Measurements from ENCODE around the gene EPHA7.

Gene EPHA7

GRCh38 chr6:93412452-93412851 is 6.9 kb downstream of the EPHA7 start:
- Histone ChIP-seq H3K27me3 (ENCODE audit: insufficient read depth, poor library complexity, severe bottlenecking) (peaks cover 21% of the 10 kb centered on the region), H3K4me3 (replicated peaks; ENCODE audit: insufficient read depth, low read length) (no peak overlapping the region), H3K27ac (replicated peaks) (no peak overlapping the region)
- DNase-seq (ENCODE audit: low read depth in 1 of 2, low spot score in 1 of 2), result no peak
- TF ChIP-seq, protein P1, sequence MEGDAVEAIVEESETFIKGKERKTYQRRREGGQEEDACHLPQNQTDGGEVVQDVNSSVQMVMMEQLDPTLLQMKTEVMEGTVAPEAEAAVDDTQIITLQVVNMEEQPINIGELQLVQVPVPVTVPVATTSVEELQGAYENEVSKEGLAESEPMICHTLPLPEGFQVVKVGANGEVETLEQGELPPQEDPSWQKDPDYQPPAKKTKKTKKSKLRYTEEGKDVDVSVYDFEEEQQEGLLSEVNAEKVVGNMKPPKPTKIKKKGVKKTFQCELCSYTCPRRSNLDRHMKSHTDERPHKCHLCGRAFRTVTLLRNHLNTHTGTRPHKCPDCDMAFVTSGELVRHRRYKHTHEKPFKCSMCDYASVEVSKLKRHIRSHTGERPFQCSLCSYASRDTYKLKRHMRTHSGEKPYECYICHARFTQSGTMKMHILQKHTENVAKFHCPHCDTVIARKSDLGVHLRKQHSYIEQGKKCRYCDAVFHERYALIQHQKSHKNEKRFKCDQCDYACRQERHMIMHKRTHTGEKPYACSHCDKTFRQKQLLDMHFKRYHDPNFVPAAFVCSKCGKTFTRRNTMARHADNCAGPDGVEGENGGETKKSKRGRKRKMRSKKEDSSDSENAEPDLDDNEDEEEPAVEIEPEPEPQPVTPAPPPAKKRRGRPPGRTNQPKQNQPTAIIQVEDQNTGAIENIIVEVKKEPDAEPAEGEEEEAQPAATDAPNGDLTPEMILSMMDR (IDR thresholded peaks at IDR 0.05; ENCODE audit: insufficient read depth, low read length), result no peak
- TF ChIP-seq GABPA (IDR thresholded peaks at IDR 0.05; ENCODE audit: low read depth), result no peak

DNA sequence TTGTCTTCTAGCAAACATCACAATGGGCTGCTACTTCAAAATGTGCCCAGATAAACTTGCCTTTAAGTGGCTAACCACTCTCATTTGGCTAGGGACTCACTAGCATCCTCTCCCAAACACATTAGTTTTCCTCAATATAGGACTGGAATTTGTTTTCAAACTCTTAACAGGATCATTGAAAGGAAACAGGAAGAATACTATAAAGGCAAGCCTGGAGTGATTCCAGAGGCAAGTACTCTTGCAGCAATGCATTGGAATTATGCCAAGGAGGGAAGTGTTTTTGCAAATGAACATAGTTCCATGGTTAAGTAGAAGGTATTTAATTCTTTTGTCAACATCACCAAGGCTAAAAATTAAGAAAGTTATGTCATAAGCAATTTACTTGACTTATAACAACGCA is 12.2 kb downstream of the EPHA7 start:
- no peak for DNase-seq (ENCODE audit: low read depth in 1 of 2, low spot score in 1 of 2)
- TF ChIP-seq, protein P2, sequence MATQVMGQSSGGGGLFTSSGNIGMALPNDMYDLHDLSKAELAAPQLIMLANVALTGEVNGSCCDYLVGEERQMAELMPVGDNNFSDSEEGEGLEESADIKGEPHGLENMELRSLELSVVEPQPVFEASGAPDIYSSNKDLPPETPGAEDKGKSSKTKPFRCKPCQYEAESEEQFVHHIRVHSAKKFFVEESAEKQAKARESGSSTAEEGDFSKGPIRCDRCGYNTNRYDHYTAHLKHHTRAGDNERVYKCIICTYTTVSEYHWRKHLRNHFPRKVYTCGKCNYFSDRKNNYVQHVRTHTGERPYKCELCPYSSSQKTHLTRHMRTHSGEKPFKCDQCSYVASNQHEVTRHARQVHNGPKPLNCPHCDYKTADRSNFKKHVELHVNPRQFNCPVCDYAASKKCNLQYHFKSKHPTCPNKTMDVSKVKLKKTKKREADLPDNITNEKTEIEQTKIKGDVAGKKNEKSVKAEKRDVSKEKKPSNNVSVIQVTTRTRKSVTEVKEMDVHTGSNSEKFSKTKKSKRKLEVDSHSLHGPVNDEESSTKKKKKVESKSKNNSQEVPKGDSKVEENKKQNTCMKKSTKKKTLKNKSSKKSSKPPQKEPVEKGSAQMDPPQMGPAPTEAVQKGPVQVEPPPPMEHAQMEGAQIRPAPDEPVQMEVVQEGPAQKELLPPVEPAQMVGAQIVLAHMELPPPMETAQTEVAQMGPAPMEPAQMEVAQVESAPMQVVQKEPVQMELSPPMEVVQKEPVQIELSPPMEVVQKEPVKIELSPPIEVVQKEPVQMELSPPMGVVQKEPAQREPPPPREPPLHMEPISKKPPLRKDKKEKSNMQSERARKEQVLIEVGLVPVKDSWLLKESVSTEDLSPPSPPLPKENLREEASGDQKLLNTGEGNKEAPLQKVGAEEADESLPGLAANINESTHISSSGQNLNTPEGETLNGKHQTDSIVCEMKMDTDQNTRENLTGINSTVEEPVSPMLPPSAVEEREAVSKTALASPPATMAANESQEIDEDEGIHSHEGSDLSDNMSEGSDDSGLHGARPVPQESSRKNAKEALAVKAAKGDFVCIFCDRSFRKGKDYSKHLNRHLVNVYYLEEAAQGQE (IDR thresholded peaks at IDR 0.05; ENCODE audit: insufficient replicate concordance, low read depth), result no peak
- TF ChIP-seq GABPA (IDR thresholded peaks at IDR 0.05; ENCODE audit: low read depth) (no peak), POLR2AphosphoS5 (IDR thresholded peaks at IDR 0.05; ENCODE audit: low read depth) (no peak), SPI1 (IDR thresholded peaks at IDR 0.05; ENCODE audit: borderline replicate concordance, low read depth) (no peak)
- TF ChIP-seq, protein P1 (IDR thresholded peaks at IDR 0.05; ENCODE audit: insufficient read depth, low read length), result no peak
- H3K27ac ChIP-seq (replicated peaks), result no peak overlapping the region
- no peak overlapping the region for H3K4me3 ChIP-seq (replicated peaks; ENCODE audit: insufficient read depth, low read length)
- H3K27me3 ChIP-seq (ENCODE audit: insufficient read depth, poor library complexity, severe bottlenecking), result no peaks in the 10 kb centered on the region

- no peak for DNase-seq (ENCODE audit: low read depth in 1 of 2, low spot score in 1 of 2)
- no peaks in the 10 kb centered on the region for H3K27me3 ChIP-seq (ENCODE audit: insufficient read depth, poor library complexity, severe bottlenecking)
- no peak overlapping the region for H3K27ac ChIP-seq (replicated peaks)
- no peak overlapping the region for H3K4me3 ChIP-seq (replicated peaks; ENCODE audit: insufficient read depth, low read length)
- TF ChIP-seq, protein P2 (IDR thresholded peaks at IDR 0.05; ENCODE audit: insufficient replicate concordance, low read depth), result no peak
- TF ChIP-seq SPI1 (IDR thresholded peaks at IDR 0.05; ENCODE audit: borderline replicate concordance, low read depth) (no peak), POLR2AphosphoS5 (IDR thresholded peaks at IDR 0.05; ENCODE audit: low read depth) (no peak), GABPA (IDR thresholded peaks at IDR 0.05; ENCODE audit: low read depth) (no peak)
- TF ChIP-seq, protein P1 (IDR thresholded peaks at IDR 0.05; ENCODE audit: insufficient read depth, low read length), result no peak
Observed at GRCh38 chr6:93403390-93403789, 16.0 kb downstream of the EPHA7 start.

- no peak overlapping the region for H3K4me3 ChIP-seq (replicated peaks; ENCODE audit: insufficient read depth, low read length)
- no peak for TF ChIP-seq SPI1 (IDR thresholded peaks at IDR 0.05; ENCODE audit: borderline replicate concordance, low read depth)
- TF ChIP-seq, protein P1 (IDR thresholded peaks at IDR 0.05; ENCODE audit: insufficient read depth, low read length), result no peak
- TF ChIP-seq POLR2AphosphoS5 (IDR thresholded peaks at IDR 0.05; ENCODE audit: low read depth), result no peak
- TF ChIP-seq, protein P2 (IDR thresholded peaks at IDR 0.05; ENCODE audit: insufficient replicate concordance, low read depth), result no peak
- no peak for TF ChIP-seq GABPA (IDR thresholded peaks at IDR 0.05; ENCODE audit: low read depth)
- no peaks in the 10 kb centered on the region for H3K27me3 ChIP-seq (ENCODE audit: insufficient read depth, poor library complexity, severe bottlenecking)
- H3K27ac ChIP-seq (replicated peaks), result no peak overlapping the region
- DNase-seq (ENCODE audit: low read depth in 1 of 2, low spot score in 1 of 2), result no peak
Observed at GRCh38 chr6:93398723-93399122, 20.6 kb downstream of the EPHA7 start.

Measured in HL-60 (cell line).